ENCODE data around the gene EME2.

Gene EME2

DNA sequence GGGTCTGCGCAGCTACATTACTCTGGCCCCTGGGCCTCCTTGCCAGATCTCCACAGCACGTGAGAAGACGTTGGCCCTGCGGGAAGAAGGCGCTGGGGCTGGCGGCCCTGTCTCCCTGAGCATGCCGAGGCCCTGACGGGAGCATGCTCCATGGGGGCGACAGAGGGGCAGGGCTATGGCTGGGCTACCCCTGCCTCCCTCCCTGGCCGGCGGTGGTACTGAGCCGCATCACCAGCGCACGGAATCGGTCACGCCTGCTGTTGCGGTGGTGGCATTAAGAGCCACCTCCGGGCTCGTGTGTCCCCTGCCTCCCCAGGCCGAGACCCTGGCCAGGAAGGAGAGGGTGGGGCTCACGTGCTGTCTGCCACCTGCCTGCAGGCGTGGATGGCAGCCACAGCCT, 38.5 kb upstream of the EME2 start:
- no peak overlapping the region for H3K27ac ChIP-seq (ENCODE audit: low read depth, low read length)
- H3K4me3 ChIP-seq (ENCODE audit: low read length), result no peak overlapping the region
- no peak overlapping the region for H3K9ac ChIP-seq (ENCODE audit: low read length)
- H3K4me1 ChIP-seq (ENCODE audit: control insufficient read depth, insufficient read depth, low read length), result no peaks in the 10 kb centered on the region
- peaks cover 18% of the 10 kb centered on the region for H3K36me3 ChIP-seq (ENCODE audit: control insufficient read depth, insufficient read depth, low read length)
- H3K27me3 ChIP-seq (ENCODE audit: control insufficient read depth, insufficient read depth, low read length), result no peaks in the 10 kb centered on the region

DNA sequence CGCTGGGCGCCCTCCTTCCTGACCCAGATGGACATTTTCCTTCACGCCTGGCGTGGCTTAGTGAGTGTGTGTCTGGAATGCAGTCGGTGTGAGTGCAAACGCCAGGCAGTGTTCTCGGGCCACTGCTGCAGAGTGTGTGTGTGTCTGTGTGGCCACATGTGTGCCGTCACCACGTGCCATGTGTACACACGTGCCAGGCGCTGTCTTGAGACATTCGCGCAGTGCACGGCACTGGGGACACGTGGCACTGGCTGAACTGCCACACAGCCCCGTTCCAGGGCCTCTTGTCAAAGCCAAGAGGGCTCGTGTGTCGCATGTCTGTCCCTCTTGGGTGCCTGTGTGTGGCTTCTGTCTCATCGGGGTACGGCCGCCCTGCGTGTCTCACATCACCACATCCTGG, 37.8 kb upstream of the EME2 start:
- H3K4me1 ChIP-seq (ENCODE audit: control insufficient read depth, insufficient read depth, low read length), result no peaks in the 10 kb centered on the region
- H3K4me3 ChIP-seq (ENCODE audit: low read length), result no peak overlapping the region
- H3K27me3 ChIP-seq (ENCODE audit: control insufficient read depth, insufficient read depth, low read length), result no peaks in the 10 kb centered on the region
- H3K27ac ChIP-seq (ENCODE audit: low read depth, low read length), result no peak overlapping the region
- no peak overlapping the region for H3K9ac ChIP-seq (ENCODE audit: low read length)
- H3K36me3 ChIP-seq (ENCODE audit: control insufficient read depth, insufficient read depth, low read length), result peaks cover 17% of the 10 kb centered on the region

DNA sequence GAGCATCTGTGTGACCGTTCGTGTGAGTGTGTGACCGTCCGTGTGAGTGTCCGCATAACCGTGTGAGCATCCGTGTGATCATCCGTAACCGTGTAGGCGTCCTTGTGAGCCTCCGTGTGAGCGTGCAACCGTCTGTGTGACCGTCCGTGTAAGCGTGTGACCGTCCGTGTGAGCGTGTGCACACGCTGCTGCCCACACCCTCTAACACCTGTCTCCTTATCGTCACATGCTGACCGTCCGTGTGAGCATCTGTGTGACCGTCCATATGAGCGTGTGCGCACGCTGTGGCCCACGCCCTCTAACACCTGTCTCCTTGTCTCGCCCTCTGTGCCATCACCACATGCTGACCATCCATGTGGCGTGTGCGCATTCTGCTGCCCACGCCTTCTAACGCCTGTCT, 32.4 kb upstream of the EME2 start:
- H3K27me3 ChIP-seq (ENCODE audit: control insufficient read depth, insufficient read depth, low read length), result no peaks in the 10 kb centered on the region
- peaks cover 17% of the 10 kb centered on the region for H3K36me3 ChIP-seq (ENCODE audit: control insufficient read depth, insufficient read depth, low read length)
- no peaks in the 10 kb centered on the region for H3K4me1 ChIP-seq (ENCODE audit: control insufficient read depth, insufficient read depth, low read length)
- no peak overlapping the region for H3K27ac ChIP-seq (ENCODE audit: low read depth, low read length)
- H3K4me3 ChIP-seq (ENCODE audit: low read length), result no peak overlapping the region
- no peak overlapping the region for H3K9ac ChIP-seq (ENCODE audit: low read length)

DNA sequence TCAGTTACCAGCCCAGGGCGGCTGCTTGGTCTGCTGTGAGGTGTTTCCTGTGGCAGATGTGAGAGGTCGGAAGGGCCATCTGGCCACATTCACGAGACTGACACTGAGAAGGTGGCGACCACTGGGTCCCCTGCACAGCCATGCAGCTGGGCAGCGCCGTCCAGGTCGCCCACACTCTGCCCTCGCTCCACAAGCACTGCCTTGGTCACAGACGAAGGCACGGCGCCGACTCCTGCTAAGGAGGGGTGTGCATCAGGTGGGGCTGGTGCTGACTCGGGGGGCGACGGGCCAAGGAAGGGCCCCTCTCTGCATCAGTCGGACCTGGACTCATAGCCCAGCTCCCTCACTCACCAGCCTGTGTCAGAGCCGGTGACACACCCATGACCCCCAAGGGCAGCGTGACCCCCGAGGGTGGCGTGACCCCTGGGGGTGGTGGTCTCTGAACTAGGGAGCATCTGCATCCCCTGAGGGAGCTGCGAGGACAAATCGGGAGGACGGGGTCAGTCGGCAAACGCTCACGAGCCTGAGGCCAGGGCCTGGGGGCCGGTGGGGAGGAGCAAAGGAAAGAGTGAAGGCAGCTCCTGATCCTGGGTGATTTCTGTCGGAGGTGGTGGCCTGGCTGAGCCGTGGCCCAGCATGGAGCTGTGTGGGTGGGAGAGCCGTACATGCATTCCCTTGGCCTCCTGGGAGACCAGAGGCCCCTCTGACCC, 31.7 kb upstream of the EME2 start:
- Histone ChIP-seq H3K9ac (ENCODE audit: low read length) (no peak overlapping the region), H3K4me3 (ENCODE audit: low read length) (no peak overlapping the region), H3K27me3 (ENCODE audit: control insufficient read depth, insufficient read depth, low read length) (no peaks in the 10 kb centered on the region), H3K36me3 (ENCODE audit: control insufficient read depth, insufficient read depth, low read length) (peaks cover 17% of the 10 kb centered on the region), H3K4me1 (ENCODE audit: control insufficient read depth, insufficient read depth, low read length) (no peaks in the 10 kb centered on the region), H3K27ac (ENCODE audit: low read depth, low read length) (no peak overlapping the region)

DNA sequence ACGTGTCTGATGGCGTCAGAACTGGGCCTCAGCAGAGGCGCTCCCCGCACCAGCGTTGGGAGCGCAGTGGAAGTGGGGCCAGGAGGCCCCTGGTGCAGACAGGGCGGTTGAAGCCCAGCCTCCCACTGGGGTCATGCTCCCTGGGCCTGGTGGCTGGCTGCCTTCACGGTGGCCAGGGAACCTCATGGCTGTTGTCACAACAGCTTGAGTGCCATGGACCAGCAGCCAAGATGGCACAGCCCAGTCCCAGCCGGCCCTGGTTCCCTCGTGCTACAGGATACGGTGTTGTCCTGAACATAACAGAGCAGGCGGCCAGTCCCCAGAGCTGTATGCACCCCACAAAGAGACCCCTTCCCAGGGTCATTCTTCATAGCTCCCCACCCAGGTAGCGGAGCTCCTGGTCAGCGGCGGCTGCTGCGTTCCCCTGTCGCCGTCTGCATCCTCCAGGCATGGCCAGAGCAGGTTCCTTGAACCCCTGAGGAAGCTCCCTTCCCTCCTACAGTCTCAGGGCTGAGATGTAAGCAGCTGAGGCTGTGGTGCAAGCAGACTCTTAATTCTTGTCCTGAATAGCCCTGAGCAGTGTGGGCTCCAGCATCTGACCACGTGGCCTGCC, 31.0 kb upstream of the EME2 start:
- H3K27ac ChIP-seq (ENCODE audit: low read depth, low read length), result no peak overlapping the region
- H3K4me1 ChIP-seq (ENCODE audit: control insufficient read depth, insufficient read depth, low read length), result no peaks in the 10 kb centered on the region
- no peaks in the 10 kb centered on the region for H3K27me3 ChIP-seq (ENCODE audit: control insufficient read depth, insufficient read depth, low read length)
- H3K9ac ChIP-seq (ENCODE audit: low read length), result no peak overlapping the region
- no peak overlapping the region for H3K4me3 ChIP-seq (ENCODE audit: low read length)
- peaks cover 17% of the 10 kb centered on the region for H3K36me3 ChIP-seq (ENCODE audit: control insufficient read depth, insufficient read depth, low read length)

DNA sequence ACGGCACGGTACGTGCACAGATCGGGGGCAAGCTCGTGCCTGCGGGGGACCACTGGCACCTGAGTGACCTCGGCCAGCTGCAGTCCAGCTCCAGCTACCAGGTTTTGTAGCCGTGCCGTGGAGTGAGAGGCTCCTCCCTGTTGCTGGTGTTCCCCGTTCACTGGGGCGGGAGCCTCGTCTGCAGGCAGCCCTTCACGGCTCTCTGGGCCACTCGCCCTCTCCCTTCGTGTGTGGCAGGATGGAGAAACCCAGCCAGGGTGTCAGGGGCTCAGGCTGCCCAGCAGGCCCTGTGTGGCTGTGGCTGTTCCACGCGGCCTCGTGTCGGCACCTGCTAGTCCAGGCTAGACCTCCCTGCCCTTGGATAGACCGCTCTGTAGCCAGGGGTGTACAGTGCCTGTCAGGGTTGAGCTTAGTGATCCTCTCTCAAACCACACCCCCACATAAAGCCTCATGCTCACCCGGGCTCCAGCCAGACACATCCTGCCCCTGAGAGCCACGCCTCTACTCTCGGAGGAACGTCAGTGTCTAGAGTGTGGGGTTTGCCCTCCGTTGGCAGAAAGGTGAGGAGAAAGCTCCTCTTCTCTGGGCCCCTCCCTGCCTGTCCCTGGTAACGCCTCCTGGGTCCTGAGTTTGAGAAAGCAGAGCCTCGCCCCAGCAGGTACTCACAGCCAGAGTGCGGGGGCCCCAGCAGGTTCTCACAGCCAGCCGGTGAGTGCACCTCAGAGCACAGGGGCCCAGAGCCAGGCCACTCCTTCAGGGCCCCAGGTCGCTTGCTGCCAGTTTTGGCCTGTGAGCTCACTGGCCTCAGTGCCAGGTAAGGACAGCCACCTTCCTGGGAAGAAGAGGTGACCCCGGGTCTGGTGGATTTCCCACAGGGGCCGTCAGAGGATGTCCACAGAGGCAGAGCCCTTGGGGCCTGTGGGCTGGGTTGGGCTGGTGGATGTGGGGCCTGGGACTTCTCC, 29.0 kb upstream of the EME2 start:
- no peak overlapping the region for H3K9ac ChIP-seq (ENCODE audit: low read length)
- H3K4me3 ChIP-seq (ENCODE audit: low read length), result no peak overlapping the region
- no peak overlapping the region for H3K27ac ChIP-seq (ENCODE audit: low read depth, low read length)
- H3K27me3 ChIP-seq (ENCODE audit: control insufficient read depth, insufficient read depth, low read length), result no peaks in the 10 kb centered on the region
- peaks cover 27% of the 10 kb centered on the region for H3K36me3 ChIP-seq (ENCODE audit: control insufficient read depth, insufficient read depth, low read length)
- H3K4me1 ChIP-seq (ENCODE audit: control insufficient read depth, insufficient read depth, low read length), result no peaks in the 10 kb centered on the region

DNA sequence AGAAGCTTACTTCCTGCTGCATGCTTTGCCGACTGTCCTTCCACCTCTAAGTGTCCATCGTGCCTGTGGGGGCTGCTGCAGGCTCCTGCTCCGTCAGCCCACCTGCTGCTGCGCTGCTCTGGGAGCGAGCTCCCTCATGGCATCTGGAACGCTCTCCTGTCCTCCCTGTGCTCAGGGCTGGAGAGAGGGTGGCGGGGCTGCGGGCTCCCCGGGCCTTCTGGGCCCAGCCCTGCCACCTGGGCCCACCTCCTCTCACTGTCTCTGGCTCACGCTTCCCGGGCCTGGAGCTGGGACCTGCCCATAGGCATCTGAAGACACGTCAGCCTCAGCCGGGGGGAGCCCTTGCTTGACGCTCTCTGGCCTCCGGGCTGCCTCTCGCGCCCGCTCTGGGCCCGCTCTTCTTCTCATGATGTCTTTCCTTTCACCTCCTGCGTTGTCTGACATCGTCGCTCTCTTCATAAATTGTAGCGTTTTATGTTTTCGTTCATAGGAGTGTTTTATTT, 28.2 kb upstream of the EME2 start:
- Histone ChIP-seq H3K27me3 (ENCODE audit: control insufficient read depth, insufficient read depth, low read length) (no peaks in the 10 kb centered on the region), H3K36me3 (ENCODE audit: control insufficient read depth, insufficient read depth, low read length) (peaks cover 35% of the 10 kb centered on the region), H3K27ac (ENCODE audit: low read depth, low read length) (no peak overlapping the region)

DNA sequence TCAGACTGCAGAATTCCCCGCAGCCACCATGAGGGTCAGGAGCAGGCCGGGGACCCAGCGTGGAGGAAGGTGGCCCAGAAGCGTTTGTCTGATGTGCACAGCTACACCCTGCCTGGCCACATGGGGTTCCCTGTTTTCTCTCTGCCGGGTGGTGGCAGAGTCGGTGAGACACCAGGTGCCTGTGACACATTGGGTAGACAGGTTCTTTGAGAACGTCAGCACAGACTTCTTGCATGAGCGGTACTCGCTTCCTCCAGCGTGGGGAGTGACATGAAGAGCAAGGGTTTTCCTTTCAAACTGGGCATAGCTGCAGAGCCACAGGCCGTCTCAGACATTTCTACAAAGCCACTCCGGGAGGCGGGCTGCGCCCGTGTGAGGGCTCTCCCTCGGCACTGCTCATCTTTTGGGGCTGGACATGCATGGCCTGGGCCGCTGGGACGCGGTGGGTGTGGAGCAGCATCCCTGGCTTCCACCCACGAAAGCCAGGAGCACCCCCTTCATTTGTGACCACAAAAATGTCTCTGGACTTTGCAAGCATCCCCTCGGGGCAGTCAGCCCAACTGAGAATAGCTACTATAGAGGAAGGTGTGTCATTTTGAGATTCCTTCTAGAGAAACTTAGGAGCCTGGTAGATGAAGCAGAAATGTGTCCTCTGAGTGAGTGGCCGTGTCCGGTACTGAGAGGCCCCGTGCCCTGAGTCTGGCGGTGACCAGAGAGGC, 27.3 kb upstream of the EME2 start:
- no peak overlapping the region for H3K27ac ChIP-seq (ENCODE audit: low read depth, low read length)
- H3K36me3 ChIP-seq (ENCODE audit: control insufficient read depth, insufficient read depth, low read length), result peaks cover 37% of the 10 kb centered on the region
- H3K27me3 ChIP-seq (ENCODE audit: control insufficient read depth, insufficient read depth, low read length), result no peaks in the 10 kb centered on the region
- H3K4me1 ChIP-seq (ENCODE audit: control insufficient read depth, insufficient read depth, low read length), result no peaks in the 10 kb centered on the region
- H3K4me3 ChIP-seq (ENCODE audit: low read length), result no peak overlapping the region
- no peak overlapping the region for H3K9ac ChIP-seq (ENCODE audit: low read length)

More for the DNA sequence above, 28.2 kb upstream of the EME2 start:
- Histone ChIP-seq H3K4me1 (ENCODE audit: control insufficient read depth, insufficient read depth, low read length) (no peaks in the 10 kb centered on the region), H3K9ac (ENCODE audit: low read length) (no peak overlapping the region), H3K4me3 (ENCODE audit: low read length) (no peak overlapping the region)

DNA sequence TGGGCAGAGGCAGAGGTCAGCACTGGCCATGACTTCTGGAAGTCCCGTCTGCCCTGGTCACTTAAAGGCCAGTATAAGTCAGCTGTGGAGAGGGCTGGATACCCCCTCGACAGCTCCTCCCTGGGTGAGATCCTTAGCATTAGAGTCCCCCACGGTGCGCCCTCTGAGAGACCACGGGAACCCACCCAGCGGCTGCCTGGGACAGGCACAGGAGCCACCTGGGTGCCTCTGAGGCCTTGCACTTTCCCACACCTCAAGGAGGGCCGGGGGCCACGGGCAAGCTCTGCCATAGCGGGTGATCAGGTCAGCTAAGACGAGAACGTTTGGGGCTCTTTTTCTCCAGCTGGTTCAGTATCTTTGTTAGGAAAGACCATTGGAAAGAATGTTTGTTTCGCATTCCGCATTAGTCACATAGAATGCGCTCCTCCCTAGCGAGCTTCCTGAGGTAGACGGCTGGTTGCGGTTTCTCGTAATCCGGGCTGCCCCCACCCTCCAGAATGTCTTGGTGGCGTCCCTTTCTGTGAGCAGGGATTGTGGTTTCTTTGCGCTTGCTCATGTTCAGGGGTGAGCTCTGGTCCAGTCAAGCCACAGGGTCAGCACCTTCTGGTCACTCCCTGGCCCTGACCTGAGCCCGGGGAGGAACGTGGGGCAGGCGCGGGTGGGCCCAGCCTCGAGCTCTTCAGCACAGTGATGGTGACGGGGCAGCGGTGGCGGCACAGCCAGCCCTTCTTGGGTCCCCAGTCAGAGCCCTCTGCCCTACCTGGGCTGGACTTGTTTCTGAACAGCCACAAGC, 26.5 kb upstream of the EME2 start:
- Histone ChIP-seq H3K27me3 (ENCODE audit: control insufficient read depth, insufficient read depth, low read length) (no peaks in the 10 kb centered on the region), H3K4me3 (ENCODE audit: low read length) (no peak overlapping the region), H3K4me1 (ENCODE audit: control insufficient read depth, insufficient read depth, low read length) (no peaks in the 10 kb centered on the region), H3K9ac (ENCODE audit: low read length) (no peak overlapping the region), H3K36me3 (ENCODE audit: control insufficient read depth, insufficient read depth, low read length) (peaks cover 32% of the 10 kb centered on the region), H3K27ac (ENCODE audit: low read depth, low read length) (no peak overlapping the region)

DNA sequence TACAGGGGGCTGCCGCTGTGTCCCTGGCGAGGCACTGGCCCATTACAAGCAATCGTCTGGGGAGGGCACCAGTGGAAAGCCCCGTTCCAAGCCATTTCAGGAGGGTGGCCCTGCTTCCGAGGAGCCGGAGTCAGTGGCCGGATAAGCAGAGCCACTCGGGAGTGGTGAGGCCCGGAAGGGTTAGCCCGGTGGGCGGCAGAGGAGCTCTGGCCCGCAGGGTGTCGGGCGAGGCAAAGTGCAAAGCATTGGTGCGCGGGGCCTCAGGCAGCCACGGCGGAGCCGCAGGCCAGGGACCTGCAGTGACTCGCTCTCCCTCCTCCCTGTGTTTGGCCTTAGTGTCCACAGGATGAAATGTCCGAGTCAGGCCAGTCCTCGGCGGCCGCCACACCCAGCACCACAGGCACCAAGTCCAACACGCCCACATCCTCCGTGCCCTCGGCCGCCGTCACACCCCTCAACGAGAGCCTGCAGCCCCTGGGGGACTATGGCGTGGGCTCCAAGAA, 25.9 kb upstream of the EME2 start:
- H3K9ac ChIP-seq (ENCODE audit: low read length), result no peak overlapping the region

DNA sequence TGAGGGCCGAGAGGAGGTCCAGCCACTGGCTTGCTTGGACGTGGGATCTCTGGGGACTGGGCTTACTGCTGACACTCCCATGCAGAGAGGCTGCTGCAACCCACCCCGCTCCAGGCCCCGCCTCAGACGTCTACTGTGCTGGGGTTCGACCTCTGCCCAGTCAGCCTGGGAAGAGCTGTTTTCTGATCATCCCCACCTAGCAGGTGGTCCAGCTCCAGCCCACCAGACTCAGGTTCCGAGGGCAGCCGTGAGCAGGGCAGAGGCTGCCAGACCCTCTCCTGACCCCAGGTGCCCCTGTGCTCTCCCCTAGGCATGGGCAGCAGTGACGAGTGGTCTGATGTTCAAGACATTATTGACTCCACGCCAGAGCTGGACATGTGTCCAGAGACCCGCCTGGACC, 24.7 kb upstream of the EME2 start:
- H3K9ac ChIP-seq (ENCODE audit: low read length), result no peak overlapping the region
- no peaks in the 10 kb centered on the region for H3K4me1 ChIP-seq (ENCODE audit: control insufficient read depth, insufficient read depth, low read length)
- H3K36me3 ChIP-seq (ENCODE audit: control insufficient read depth, insufficient read depth, low read length), result peaks cover 34% of the 10 kb centered on the region
- H3K27ac ChIP-seq (ENCODE audit: low read depth, low read length), result no peak overlapping the region
- no peak overlapping the region for H3K4me3 ChIP-seq (ENCODE audit: low read length)
- H3K27me3 ChIP-seq (ENCODE audit: control insufficient read depth, insufficient read depth, low read length), result no peaks in the 10 kb centered on the region

More for the DNA sequence above, 25.9 kb upstream of the EME2 start:
- Histone ChIP-seq H3K27ac (ENCODE audit: low read depth, low read length) (no peak overlapping the region), H3K4me3 (ENCODE audit: low read length) (no peak overlapping the region), H3K27me3 (ENCODE audit: control insufficient read depth, insufficient read depth, low read length) (no peaks in the 10 kb centered on the region), H3K36me3 (ENCODE audit: control insufficient read depth, insufficient read depth, low read length) (peaks cover 35% of the 10 kb centered on the region), H3K4me1 (ENCODE audit: control insufficient read depth, insufficient read depth, low read length) (no peaks in the 10 kb centered on the region)

All from rectal smooth muscle tissue (tissue), 1 donor.